A549 (cell line): Measurements from ENCODE around the gene IBSP. TPM values are rescaled to one million over a fixed set of nuclear protein-coding genes. Genes with fewer than 3 reads are reported as not detected.
A peak's percentile ranks its signal among the peaks of the same experiment; 100 is the strongest.

Experiments
- ATAC-seq, 2 experiments: fragments of 200-7000 bp in 1 of 2; fragments of >200 bp in 1 of 2; cut with Nextera tagmentation in 1 of 2; cut with Tn5 transposase in 1 of 2; 3 replicates each; pipeline versions ENCODE4 v1.8.0 to v1.9.1; 2018 to 2020; ENCODE audit warnings: mild to moderate bottlenecking in 1 of 2, moderate library complexity in 1 of 2
- CTCF ChIA-PET: fragments of 300-600 bp; sonication (Branson Sonifier 250); formaldehyde crosslinking; extraction: SDS; loops from one replicate; lab custom pipeline; 2021; ENCODE audit warnings: antibody characterized with exemption, inconsistent platforms; lab: Yijun Ruan, JAX
- POLR2A ChIA-PET: fragments of 350-600 bp; formaldehyde crosslinking; extraction: SDS; loops from one replicate; lab custom pipeline; 2021; ENCODE audit warnings: antibody characterized with exemption, inconsistent platforms; lab: Yijun Ruan, JAX
- DNase-seq, 2 experiments: peaks; one replicate each; pipeline versions ENCODE4 v3.0.0 to v3.0.0-alpha.2; 2011 to 2016; ENCODE audit warnings: low read depth in 1 of 2, low spot score in 1 of 2
- FAIRE-seq: peaks from 2 replicates; lab custom pipeline; 2011; peaks lifted over from hg19 to GRCh38; lab: Jason Lieb, UNC
- H3K27ac ChIP-seq, 2 experiments: fragments of >200 bp; sonication (Bioruptor Twin); formaldehyde crosslinking; 3 replicates each; pipeline ENCODE4 v1.5.1; 2016 to 2017
- H3K4me1 ChIP-seq: fragments of >200 bp; sonication (Bioruptor Twin); formaldehyde crosslinking; 3 replicates; pipeline ENCODE4 v1.6.1; 2016
- H3K4me2 ChIP-seq: fragments of >200 bp; sonication (Bioruptor Twin); formaldehyde crosslinking; 3 replicates; pipeline ENCODE4 v1.6.1; 2016
- H3K4me3 ChIP-seq: fragments of >200 bp; sonication (Bioruptor Twin); formaldehyde crosslinking; 3 replicates; pipeline ENCODE4 v1.5.1; 2016
- H3K9me3 ChIP-seq: fragments of >200 bp; sonication (Bioruptor Twin); formaldehyde crosslinking; 3 replicates; pipeline ENCODE4 v1.6.1; 2016
- CBX8 ChIP-seq: fragments of 200-600 bp; sonication (generic); IDR thresholded peaks from 2 replicates; pipeline ENCODE4 v1.6.1; 2016
- CHD2 ChIP-seq: fragments of 150-350 bp; IDR thresholded peaks from 2 replicates; pipeline ENCODE4 v1.6.1; 2014; ENCODE audit warnings: low read length; ENCODE audit not compliant: partially characterized antibody
- EHF ChIP-seq: fragments of 250-450 bp; sonication (Bioruptor Pico); IDR thresholded peaks from 2 replicates; pipeline ENCODE4 v1.5.0; 2020; ENCODE audit warnings: mild to moderate bottlenecking
- EP300 ChIP-seq, 2 experiments: fragments of >200 bp; sonication (Bioruptor Twin); formaldehyde crosslinking; IDR thresholded peaks; 2 replicates in 1 of 2; 3 replicates in 1 of 2; pipeline ENCODE4 v1.6.1; 2016 to 2017
- FOSL2 ChIP-seq, 2 experiments: fragments of 450-650 bp in 1 of 2; fragments of >200 bp in 1 of 2; sonication (Bioruptor Twin) in 1 of 2; formaldehyde crosslinking; IDR thresholded peaks; 2 replicates each; pipeline versions ENCODE4 v1.5.0 to v1.6.1; 2016 to 2020; ENCODE audit warnings: mild to moderate bottlenecking in 1 of 2, moderate library complexity in 1 of 2
- FOXS1 ChIP-seq: fragments of 250-450 bp; sonication (Bioruptor Pico); IDR thresholded peaks from 2 replicates; pipeline ENCODE4 v1.5.0; 2020; ENCODE audit warnings: mild to moderate bottlenecking, moderate library complexity
- GATA3 ChIP-seq: IDR thresholded peaks from 2 replicates; pipeline ENCODE4 v1.6.1; 2012; ENCODE audit warnings: borderline replicate concordance
- HDAC2 ChIP-seq: fragments of 200-600 bp; sonication (generic); IDR thresholded peaks from 2 replicates; pipeline ENCODE4 v1.6.1; 2016
- JUN ChIP-seq, 2 experiments: fragments of >200 bp; sonication (Bioruptor Twin); formaldehyde crosslinking; IDR thresholded peaks; 2 replicates in 1 of 2; 3 replicates in 1 of 2; pipeline ENCODE4 v1.6.1; 2016 to 2017
- MAFK ChIP-seq: fragments of 450-650 bp; IDR thresholded peaks from 2 replicates; pipeline ENCODE4 v1.6.1; 2014; ENCODE audit not compliant: partially characterized antibody
- MYC ChIP-seq: IDR thresholded peaks from 2 replicates; pipeline ENCODE4 v1.6.1; 2012; ENCODE audit warnings: mild to moderate bottlenecking, inconsistent platforms, low read length, improper control_type of control experiment, borderline replicate concordance
- NR3C1 ChIP-seq: fragments of >200 bp; sonication (Bioruptor Twin); formaldehyde crosslinking; IDR thresholded peaks from 3 replicates; pipeline ENCODE4 v1.6.1; 2017
- RAD21 ChIP-seq, 2 experiments: fragments of >200 bp in 1 of 2; sonication (Bioruptor Twin) in 1 of 2; formaldehyde crosslinking in 1 of 2; IDR thresholded peaks in 1 of 2; conservative IDR thresholded peaks in 1 of 2; 2 replicates in 1 of 2; 3 replicates in 1 of 2; pipeline ENCODE4 v1.6.1; 2012 to 2018; ENCODE audit warnings: inconsistent platforms in 1 of 2
- RCOR1 ChIP-seq: fragments of 150-350 bp; IDR thresholded peaks from 2 replicates; pipeline ENCODE4 v1.6.1; 2014; ENCODE audit warnings: antibody characterized with exemption, low read length, low read depth
- SMC3 ChIP-seq: fragments of >200 bp; sonication (Bioruptor Twin); formaldehyde crosslinking; IDR thresholded peaks from 3 replicates; pipeline ENCODE4 v1.6.1; 2018; ENCODE audit warnings: inconsistent platforms
- SREBF2 ChIP-seq: fragments of 450-650 bp; IDR thresholded peaks from 2 replicates; pipeline ENCODE4 v1.6.1; 2014; ENCODE audit warnings: mild to moderate bottlenecking, moderate library complexity
- TFCP2L1 ChIP-seq: fragments of 250-450 bp; sonication (Bioruptor Pico); IDR thresholded peaks from 2 replicates; pipeline ENCODE4 v1.5.0; 2021; ENCODE audit warnings: mild to moderate bottlenecking
- TP53 ChIP-seq: fragments of 250-450 bp; sonication (Bioruptor Pico); IDR thresholded peaks from 2 replicates; pipeline ENCODE4 v1.5.0; 2021; ENCODE audit warnings: mild to moderate bottlenecking, moderate library complexity
- ZNF302 ChIP-seq: fragments of 250-450 bp; sonication (Bioruptor Pico); IDR thresholded peaks from 2 replicates; pipeline ENCODE4 v1.9.0; 2021; ENCODE audit warnings: inconsistent platforms, mild to moderate bottlenecking, moderate library complexity
- WGBS: methylation state at CpG from one replicate; pipeline ENCODE4 v1.1.6; 2017; ENCODE audit errors: missing lambda C conversion rate; 5-methylcytosine and 5-hydroxymethylcytosine counted together
- polyA plus RNA-seq, 4 experiments: library from polyadenylated mRNA; depleted of rRNA in 3 of 4; stranded (reverse); fragments of >200 nt; fragmentation: RNase III in 1 of 4; extraction: RNeasy Plus Mini Kit Qiagen cat#74134 plus additional on column Dnase treatment in 1 of 4; gene quantifications; 2 replicates in 3 of 4; 3 replicates in 1 of 4; pipeline ENCODE4 v1.2.3, GENCODE V29; 2011 to 2017
- TF ChIP-seq, protein P1 (sequence below): fragments of >200 bp; sonication (Bioruptor Twin); formaldehyde crosslinking; IDR thresholded peaks from 3 replicates; pipeline ENCODE4 v1.5.1; 2016

Gene IBSP
- polyA plus RNA-seq, 2 of the 4 experiments (the other 2 are of a cell fraction), result not detected

DNA sequence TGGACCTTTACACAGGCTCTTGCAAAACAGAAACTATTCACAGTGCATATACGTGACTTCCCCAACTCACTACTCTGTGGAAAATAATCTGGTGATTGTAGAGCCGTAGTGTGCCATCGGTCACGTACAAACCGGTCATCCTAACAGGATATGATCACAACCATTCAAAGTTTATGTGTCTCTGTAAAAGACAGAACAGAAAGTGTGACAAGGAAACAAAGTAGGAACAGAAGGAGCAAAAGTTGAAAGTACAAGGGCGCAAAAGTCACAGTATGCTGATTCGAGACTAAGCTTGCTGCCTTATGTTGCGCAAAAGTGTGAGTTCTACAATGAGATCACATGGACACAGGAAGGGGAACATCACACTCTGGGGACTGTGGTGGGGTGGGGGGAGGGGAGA is 52.0 kb downstream of the IBSP start:
- no peak for FAIRE-seq
- H3K4me1 ChIP-seq, result peaks cover 9% of the 10 kb centered on the region; the same call in 1 of the 3 replicates
- no peak overlapping the region for H3K27ac ChIP-seq
- POLR2A ChIA-PET, result no interaction called here
- no peak overlapping the region for H3K4me3 ChIP-seq
- no peak for DNase-seq
- 87% methylated on average over 8 of the region's 8 CpGs for WGBS
- no peaks in the 10 kb centered on the region for H3K9me3 ChIP-seq
- ATAC-seq, result no peak
- CTCF ChIA-PET, result interaction anchor here (0.7 to 13.6 kb wide), 6 partner anchors 13 to 498 kb away, joined by 3 to 142 read pairs (median 22); partner anchors contain the start of gene SPP1
- TF ChIP-seq CBX8 (no peak), EHF (CRISPR knock-in tag) (no peak), GATA3 (no peak), FOXS1 (CRISPR knock-in tag) (no peak), TFCP2L1 (no peak), MAFK (no peak), FOSL2 (IDR thresholded peaks at IDR 0.05) (no peak), FOSL2 (CRISPR knock-in tag; IDR thresholded peaks at IDR 0.05) (no peak), EP300 (IDR thresholded peaks at IDR 0.05) (no peak), HDAC2 (no peak), ZNF302 (CRISPR knock-in tag) (no peak)
- TF ChIP-seq, all 56 proteins: peak for 0
- H3K4me2 ChIP-seq, result no peak overlapping the region

DNA sequence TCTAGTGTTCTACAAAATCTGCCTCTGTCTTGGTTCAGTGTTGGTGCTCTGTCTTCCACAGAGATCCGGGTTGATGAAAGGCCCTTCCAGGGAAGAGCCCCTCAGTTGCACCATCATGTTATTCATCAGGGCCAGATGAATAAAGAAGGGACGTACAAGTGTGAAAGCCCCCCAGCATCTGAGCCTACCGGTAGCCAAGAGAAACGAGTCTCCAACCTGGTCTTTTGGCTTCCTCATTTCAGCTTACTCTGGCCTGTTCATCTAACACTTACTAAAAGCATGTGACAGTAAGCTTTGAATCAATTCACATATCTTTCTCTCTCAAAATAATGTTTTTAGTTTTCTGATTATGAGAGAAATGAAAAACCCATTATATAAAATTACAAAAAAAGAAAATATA is 52.6 kb downstream of the IBSP start:
- WGBS, result 55% methylated on average over 4 of the region's 4 CpGs
- peaks cover 9% of the 10 kb centered on the region; the same call in 1 of the 3 replicates for H3K4me1 ChIP-seq
- no peak for TF ChIP-seq SREBF2
- ATAC-seq, result no peak
- DNase-seq, result no peak
- no peak overlapping the region for H3K4me2 ChIP-seq
- CTCF ChIA-PET, result interaction anchor here (0.9 to 13.6 kb wide), 14 partner anchors 9 to 360 kb away, joined by 3 to 142 read pairs (median 6); partner anchors contain the start of gene SPP1
- no peak overlapping the region for H3K4me3 ChIP-seq
- no peak for FAIRE-seq
- H3K9me3 ChIP-seq, result no peaks in the 10 kb centered on the region
- H3K27ac ChIP-seq, result no peak overlapping the region
- POLR2A ChIA-PET, result no interaction called here

DNA sequence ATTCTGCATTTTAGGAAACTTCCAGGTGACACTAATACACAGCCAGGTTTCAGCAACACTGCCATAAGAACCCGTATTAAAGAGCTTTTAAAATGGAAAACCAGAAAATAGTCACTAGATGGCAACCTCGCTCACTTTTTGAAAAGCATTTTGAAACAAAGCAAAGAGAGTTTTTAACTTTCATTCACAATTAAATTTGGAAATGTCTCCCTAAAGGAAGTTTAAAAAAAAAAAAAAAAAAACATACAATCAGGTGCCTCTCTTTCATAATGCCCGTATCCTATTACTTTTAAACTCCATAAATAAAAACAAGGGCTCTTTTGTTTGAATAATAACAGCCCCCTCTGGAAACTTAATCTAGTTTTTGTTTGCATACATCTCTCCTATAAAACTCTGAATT is 53.8 kb downstream of the IBSP start:
- FAIRE-seq (no peak), DNase-seq (peak; percentile 15 to 42), ATAC-seq (peak in 1 of 2 experiments; percentile 58; a peak in 3 of 6 replicates)
- Histone ChIP-seq H3K4me2 (peak overlapping the region; percentile 26; the same call in 1 of the 3 replicates), H3K27ac (no peak overlapping the region), H3K9me3 (no peaks in the 10 kb centered on the region), H3K4me3 (no peak overlapping the region), H3K4me1 (peaks cover 9% of the 10 kb centered on the region; the same call in 1 of the 3 replicates)
- TF ChIP-seq JUN (IDR thresholded peaks at IDR 0.05) (no peak), FOSL2 (IDR thresholded peaks at IDR 0.05) (no peak), FOSL2 (CRISPR knock-in tag; IDR thresholded peaks at IDR 0.05) (no peak), RAD21 (conservative IDR thresholded peaks at IDR 0.05 in 1 of 2, IDR thresholded peaks at IDR 0.05 in 1 of 2) (peak; percentile 65 to 71), SMC3 (peak; percentile 78), HDAC2 (no peak), CHD2 (no peak), TP53 (CRISPR knock-in tag) (no peak), RCOR1 (no peak), MYC (no peak), NR3C1 (no peak)
- TF ChIP-seq, protein P1, sequence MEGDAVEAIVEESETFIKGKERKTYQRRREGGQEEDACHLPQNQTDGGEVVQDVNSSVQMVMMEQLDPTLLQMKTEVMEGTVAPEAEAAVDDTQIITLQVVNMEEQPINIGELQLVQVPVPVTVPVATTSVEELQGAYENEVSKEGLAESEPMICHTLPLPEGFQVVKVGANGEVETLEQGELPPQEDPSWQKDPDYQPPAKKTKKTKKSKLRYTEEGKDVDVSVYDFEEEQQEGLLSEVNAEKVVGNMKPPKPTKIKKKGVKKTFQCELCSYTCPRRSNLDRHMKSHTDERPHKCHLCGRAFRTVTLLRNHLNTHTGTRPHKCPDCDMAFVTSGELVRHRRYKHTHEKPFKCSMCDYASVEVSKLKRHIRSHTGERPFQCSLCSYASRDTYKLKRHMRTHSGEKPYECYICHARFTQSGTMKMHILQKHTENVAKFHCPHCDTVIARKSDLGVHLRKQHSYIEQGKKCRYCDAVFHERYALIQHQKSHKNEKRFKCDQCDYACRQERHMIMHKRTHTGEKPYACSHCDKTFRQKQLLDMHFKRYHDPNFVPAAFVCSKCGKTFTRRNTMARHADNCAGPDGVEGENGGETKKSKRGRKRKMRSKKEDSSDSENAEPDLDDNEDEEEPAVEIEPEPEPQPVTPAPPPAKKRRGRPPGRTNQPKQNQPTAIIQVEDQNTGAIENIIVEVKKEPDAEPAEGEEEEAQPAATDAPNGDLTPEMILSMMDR, result peak; percentile 60
- 0% methylated on average over 3 of the region's 3 CpGs for WGBS
- ChIA-PET POLR2A (interaction anchor here (0.7 to 0.9 kb wide), 3 partner anchors 78 to 125 kb away, joined by 5 to 8 read pairs (median 7); no protein-coding TSS in a partner anchor), CTCF (interaction anchor here (0.6 to 13.6 kb wide), 30 partner anchors 10 to 703 kb away, joined by 3 to 142 read pairs (median 4); partner anchors contain the start of gene SPP1)
